GM12891 (cell line): ENCODE measurements around the gene CCDC177.

Experiments
- DNase-seq: peaks from one replicate; pipeline ENCODE4 v3.0.0; 2011; ENCODE audit warnings: low spot score; ENCODE audit not compliant: insufficient read length
- FAIRE-seq: peaks from 2 replicates; lab custom pipeline; 2011; peaks lifted over from hg19 to GRCh38; lab: Jason Lieb, UNC
- PAX5 ChIP-seq: IDR thresholded peaks from 2 replicates; pipeline ENCODE4 v1.6.1; 2011; ENCODE audit warnings: low read length, moderate library complexity, mild to moderate bottlenecking; ENCODE audit not compliant: insufficient read depth, severe bottlenecking
- POLR2A ChIP-seq: IDR thresholded peaks from 2 replicates; pipeline ENCODE4 v1.6.1; 2011; ENCODE audit warnings: low read depth, low read length, control low read depth
- POLR2AphosphoS5 ChIP-seq: IDR thresholded peaks from 2 replicates; pipeline ENCODE4 v1.6.1; 2011; ENCODE audit warnings: low read depth, low read length, control low read depth
- POU2F2 ChIP-seq: IDR thresholded peaks from 2 replicates; pipeline ENCODE4 v1.6.1; 2011; ENCODE audit warnings: low read depth, mild to moderate bottlenecking, control low read depth, low read length, moderate library complexity
- SPI1 ChIP-seq: IDR thresholded peaks from 2 replicates; pipeline ENCODE4 v1.6.1; 2011; ENCODE audit warnings: low read depth, low read length, control low read depth
- TAF1 ChIP-seq: IDR thresholded peaks from 2 replicates; pipeline ENCODE4 v1.6.1; 2011; ENCODE audit warnings: low read depth, low read length, control low read depth

CCDC177 gene

DNA sequence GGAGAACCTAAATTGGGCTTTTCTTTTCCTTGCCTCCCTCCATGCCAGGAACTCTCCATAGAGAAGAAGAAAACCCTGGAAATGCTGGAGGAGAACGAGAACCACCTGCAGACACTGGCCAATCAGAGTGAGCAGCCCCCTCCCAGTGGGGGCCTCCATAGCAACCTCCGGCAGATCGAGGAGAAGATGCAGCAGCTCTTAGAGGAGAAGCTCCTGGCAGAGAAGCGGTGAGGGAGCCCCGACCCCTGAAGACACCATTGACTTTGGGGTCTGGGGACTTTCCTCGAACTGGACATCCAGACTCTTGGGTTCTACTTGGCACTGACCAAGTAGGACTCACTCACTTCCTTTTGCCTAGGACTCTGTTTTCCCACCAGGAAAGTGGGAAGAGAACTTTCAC lies 48.8 kb downstream of the CCDC177 start:
- DNase-seq, result no peak
- FAIRE-seq, result no peak
- TF ChIP-seq TAF1, result no peak
- no peak for TF ChIP-seq POLR2AphosphoS5
- no peak for TF ChIP-seq POU2F2
- TF ChIP-seq SPI1, result no peak
- no peak for TF ChIP-seq POLR2A

DNA sequence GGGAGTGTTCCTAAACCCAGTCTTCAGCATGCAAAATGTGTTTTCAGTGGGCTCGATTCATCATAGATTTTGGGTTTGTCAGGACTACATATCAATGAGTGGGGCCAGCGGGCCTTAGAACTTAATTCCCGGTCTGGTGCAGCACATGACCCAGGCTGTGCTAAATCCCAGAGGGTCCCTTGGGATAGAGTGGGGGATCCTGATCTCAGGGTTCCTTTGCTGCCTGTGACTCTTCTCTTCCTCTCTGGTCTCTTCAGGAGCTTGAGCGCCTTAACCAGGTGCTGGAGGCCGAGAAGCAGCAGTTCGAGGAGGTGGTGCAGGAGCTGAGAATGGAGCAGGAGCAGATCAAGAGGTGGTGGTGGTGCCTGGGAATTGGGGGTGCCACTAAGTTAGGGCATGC lies 52.6 kb downstream of the CCDC177 start:
- DNase-seq (no peak), FAIRE-seq (no peak)
- TF ChIP-seq POLR2A (no peak), TAF1 (no peak), PAX5 (no peak), SPI1 (no peak), POU2F2 (no peak), POLR2AphosphoS5 (no peak)
